ENCODE results near the gene WEE2.
"Not testable (repeated sequence)": the region's sequence is repeated elsewhere in the genome, so short reads cannot be mapped to it uniquely, and the experiment has no call there.

The WEE2 gene

DNA sequence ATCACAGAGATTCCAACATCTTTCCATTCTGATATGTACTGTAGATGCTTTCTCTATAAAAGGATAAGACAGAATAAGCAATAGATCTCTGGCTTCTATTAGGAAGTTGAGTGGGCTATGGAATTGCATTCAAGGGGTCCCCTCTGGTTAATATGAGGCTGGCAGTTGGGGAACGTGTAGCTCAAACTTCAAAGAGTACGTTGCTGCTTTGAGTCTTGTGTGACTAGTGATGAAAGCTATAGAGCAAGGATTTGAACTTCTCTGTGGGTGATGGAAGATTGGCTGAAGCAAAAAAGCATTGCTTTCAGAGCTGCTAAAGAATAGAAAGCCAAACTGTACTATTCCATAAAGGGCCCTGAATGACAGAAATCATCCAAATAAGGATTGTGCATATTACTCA lies 6.4 kb downstream of the WEE2 start:
- DNase-seq (ENCODE audit: low spot score), result no peak

DNA sequence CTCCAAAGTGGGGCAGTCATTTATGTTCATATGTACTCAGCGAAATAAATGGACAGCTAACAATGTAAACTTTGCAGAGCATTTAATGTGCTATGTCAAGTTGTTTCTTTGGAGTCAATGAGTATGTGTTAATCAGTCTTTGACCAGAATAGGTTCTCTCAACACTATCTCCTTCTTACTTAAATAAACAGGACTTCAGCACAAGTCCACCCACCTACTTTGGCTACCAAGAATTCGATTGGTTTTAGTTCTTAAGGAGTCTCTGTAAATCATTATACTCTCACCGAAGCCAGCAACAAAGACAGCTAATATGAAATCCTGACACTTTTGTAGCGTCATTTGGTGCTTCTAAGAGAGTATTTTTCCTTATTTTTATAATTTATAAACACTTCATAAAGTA lies 6.9 kb downstream of the WEE2 start:
- DNase-seq (ENCODE audit: low spot score), result no peak

DNA sequence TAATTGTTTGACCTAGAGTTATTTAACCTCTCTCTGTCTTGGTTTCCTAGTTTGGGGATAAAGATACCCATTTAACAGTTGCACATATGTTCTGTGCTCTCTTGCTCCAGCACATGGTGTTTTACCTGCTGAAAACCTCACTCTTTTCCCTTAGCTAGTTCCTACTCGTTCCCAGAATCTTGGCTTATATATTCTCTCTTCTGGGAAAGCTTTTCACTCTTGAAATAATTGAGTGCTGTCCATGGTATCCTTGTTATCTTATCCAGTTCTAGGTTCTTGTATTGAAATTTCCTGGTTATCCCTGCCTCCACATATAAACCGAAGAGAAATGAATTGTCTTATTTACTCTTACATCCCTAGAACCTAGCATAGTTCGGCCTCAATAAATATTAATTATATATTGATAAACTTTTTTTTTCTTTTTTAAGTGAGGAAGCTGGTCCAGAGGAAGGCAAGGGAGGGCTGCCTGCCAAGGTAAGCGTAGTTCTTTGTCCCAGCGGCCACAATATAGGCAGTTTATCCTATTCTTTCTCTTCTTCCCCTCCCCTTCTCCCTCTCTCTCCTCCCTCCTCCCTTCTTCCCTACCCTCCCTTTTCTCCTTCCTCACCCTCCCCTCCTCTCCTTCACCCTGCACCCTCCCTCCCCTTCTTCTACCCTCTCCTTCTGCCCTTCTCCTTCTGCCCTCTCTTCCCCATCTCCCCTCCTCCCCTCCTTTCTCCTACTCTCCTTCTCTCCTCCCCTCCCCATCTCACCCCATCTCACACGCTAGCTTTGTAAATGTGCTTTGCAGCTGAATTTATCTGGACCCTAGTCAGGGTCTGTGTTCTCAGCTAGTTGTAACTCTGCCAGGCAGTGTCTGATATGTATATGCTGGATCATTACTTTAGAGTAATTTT lies 7.9 kb downstream of the WEE2 start:
- DNase-seq (ENCODE audit: low spot score), result no peak

DNA sequence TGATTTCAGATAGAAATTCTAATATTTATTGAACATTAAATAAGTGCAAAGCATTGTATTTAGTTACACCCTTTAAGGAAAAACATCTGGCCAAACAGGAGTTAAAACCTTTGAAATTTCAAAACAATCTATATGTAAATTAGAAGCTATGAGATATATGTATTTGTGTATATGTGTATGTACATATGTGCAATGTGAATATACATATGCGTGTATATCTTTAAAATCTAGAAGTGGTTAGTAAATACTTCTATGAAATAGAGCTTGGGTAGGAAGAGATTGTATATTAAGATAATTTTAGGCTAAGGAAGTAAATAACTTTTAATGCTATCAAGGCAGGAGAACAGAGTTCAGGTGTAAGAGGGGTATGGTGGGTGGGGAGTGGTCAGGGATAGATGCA lies 9.3 kb downstream of the WEE2 start:
- DNase-seq (ENCODE audit: low spot score), result no peak

DNA sequence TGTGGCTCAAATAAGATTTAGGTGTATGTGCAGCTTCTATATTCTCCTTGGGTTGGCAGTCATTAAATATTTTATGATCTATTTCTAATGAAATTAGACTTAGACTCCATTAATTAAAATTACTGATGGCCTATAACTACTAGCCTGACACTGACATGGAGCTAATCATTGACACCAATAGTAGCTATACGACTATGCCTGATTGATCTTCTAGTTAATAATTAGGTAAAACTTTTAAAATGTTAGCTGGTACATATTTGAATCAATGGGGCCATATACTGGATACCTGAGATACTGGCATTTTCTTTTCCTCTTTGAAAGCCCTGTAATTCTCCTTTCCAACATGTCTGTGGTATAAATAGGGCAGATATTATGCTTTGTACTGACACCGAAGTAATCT lies 14.4 kb downstream of the WEE2 start:
- no peak for DNase-seq (ENCODE audit: low spot score)

DNA sequence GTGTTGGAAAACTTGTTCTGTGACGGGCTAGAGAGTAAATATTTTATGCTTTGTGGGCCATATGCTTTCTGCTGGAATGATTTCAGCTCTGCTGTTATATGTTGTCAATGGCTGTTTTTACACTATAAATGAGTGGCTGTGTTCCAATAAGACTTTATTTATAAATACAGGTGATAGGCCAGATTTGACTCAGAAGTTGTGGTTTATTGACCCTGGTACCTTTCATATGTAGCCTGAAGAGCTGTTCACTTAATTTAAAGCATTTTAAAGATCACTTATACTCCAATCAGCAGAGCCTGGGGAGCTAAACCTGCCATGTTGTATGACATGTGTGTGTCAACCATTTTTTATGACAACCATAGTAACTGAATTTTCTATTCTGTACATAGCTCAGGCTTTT lies 20.9 kb downstream of the WEE2 start:
- no peak for DNase-seq (ENCODE audit: low spot score)

DNA sequence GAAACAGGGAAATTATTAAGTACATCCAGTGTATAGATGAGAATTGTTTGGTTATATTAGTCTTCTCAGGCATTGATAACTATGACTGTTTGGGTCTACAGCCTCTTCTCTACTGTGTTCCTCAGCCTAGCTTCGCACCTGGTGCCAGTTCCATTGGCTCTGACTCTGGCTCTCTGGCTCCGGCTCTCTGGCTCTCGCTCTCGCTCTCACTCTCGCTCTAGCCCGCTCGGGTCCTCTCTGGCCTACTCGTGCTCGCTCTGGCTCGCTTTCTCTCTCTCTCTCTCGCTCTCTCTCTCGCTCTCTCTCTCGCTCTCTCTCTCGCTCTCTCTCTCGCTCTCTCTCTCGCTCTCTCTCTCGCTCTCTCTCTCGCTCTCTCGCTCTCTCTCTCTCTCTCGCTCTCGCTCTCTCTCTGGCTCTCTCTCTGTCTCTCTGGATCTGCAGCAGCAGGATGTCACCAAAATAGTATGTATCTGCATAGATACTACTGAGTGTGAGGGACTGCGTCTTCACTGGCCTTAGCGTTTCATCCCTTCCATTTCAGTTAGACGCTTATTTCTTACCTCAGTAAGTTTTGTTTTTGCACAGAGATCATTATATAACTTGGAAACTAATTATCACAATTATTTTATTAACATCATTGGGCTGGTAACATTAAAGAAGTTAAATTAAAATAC lies 23.5 kb downstream of the WEE2 start:
- no peak for DNase-seq (ENCODE audit: low spot score)

DNA sequence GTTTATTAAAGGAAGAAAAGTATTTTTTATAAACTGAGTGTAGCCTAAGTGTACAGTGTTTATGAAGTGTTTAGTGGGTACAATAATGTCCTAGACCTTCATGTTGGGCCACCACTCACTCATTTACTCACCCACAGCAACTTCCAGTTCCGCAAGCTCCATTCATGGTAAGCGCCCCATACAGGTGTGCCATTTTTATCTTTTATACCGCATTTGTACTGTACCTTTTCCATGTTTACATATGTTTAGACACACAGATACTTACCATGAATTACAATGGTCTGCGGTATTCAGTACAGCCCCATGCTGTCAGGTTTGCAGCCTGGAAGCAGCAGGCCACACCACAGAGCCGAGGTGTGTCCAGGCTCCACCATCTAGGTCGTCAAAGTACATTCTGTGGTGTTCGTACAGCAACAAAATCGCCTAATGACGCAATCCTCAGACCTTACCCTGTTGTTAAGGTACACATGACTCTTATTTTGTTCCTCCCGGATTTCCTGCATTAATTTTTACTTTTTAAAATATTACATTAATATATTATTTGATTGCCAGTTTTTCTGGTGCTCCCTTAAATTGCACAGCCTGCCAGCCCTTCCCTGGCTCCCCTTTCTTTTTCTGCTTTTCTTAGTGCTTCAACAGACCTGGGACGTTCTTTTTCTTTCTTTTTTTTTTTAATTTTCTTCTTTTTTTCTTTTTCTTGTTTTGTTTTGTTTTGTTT lies 29.1 kb downstream of the WEE2 start:
- no peak for DNase-seq (ENCODE audit: low spot score)

DNA sequence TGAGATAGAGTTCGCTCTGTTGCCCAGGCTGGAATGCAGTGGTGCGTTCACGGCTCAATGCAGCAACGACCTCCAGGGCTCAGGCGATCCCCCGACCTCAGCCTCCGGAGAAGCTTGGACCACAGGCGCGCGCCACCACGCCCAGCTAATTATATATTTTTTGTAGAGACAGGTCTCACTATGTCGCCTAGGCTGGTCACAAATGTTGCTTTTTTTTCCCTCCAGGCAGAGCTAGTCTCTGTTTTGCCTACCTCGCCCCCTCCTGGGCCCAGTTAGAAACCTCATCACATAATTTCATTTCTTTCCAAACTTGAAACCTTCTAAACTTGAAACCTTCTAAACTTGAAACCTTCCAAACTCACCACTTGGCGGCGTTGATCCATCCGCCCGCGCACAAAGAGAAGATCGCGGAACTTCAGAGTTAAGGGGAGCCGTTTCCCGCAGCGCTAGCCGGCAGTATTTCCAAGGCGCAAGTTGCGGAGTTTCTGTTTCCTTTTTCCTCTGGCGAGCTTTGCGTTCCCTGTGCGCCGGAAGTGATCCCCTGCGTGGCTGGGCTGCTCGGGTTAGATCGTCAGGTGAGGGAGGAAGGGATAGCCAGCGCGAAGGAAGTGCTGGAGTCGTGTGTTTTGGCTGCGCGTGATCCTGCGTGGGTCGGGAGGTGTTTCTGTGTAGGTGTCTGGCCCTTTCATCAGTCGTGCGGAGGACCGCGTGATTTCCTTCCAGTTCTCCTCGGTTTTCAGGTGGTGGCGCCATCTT lies 29.9 kb downstream of the WEE2 start, which contains the start of gene SSBP1:
Gene SSBP1, plus strand, starts transcription at position 523 of the 756 bp plus-strand sequence. CDS start 809 bp downstream, outside the sequence.
- DNase-seq (ENCODE audit: low spot score), result peak; percentile 94

DNA sequence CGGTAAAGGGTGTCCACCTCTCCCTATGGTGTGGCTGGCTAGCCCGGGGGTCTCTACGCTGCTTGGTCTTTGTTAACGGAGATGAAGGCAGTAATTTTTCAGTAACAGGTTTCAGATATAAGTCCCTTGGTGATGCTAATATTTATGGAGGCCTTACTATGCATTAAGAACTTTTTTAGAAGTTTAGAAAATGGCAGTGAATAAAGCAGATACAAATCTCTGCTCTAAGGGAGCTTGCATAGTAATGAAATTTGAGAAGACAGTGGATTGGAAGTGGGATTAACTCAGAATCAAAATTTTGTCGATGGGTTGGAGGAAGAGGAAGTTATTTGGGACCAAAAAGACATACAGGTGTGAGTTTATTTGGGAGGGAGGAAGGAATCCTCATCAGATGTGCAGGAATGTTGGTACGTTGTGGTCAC lies 30.4 kb downstream of the WEE2 start:
- no peak for DNase-seq (ENCODE audit: low spot score)

DNA sequence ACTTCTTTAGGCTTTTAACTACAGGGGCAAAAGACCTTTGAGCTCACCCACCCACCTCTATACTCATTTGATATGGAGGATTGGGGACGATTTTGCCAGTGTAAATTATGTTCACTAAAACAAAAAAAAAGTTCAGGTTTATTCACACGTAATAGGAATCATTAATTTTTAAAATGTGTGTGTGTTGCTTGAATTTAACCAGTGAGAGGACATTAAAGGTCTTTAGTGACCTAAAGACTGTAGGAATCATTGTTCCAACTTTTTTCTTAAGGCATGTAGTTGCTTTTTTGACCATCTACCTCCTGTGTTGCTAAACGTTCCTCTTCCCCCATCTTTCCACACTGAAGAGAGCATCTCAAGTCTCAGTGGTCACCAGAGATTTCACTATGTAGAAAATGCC lies 31.1 kb downstream of the WEE2 start:
- DNase-seq (ENCODE audit: low spot score), result no peak

DNA sequence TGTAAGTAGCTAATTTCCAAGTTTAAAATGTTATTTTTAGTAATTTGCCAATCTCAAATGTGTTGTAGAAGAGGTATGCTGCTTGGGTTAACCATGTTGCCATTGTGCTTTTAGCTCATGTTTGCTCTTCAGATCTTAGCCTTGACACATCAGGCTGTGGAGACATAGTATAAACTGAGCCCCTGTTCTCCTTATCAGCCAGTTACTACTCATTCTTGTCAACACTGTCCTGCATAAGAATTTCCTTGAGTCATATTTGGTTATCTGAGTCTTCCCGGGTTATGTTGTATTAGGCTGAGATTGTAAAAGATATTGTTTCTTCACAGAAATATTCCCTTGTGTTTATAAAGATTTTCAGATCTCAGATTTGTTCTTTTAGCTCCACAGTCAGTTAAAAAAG lies 34.1 kb downstream of the WEE2 start:
- DNase-seq (ENCODE audit: low spot score), result no peak

DNA sequence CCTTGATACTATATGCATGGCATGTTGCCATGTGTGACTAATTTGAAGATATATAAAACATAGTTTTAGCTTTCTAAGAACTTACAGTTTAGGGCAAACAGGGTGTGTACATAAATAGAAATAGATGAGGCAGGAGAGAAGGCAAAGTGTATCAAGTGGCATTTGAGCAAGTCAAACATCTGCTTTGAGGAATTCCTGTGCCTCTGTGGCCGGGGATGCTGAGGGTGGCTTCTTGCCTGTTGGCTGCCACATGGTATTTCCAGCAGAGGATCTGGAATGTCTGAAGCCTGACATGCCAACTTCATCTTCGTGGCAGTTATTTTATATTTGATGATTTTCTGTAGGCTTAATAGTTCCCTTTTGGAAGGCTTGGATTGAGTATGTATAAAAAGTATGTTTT lies 36.0 kb downstream of the WEE2 start:
- no peak for DNase-seq (ENCODE audit: low spot score)

DNA sequence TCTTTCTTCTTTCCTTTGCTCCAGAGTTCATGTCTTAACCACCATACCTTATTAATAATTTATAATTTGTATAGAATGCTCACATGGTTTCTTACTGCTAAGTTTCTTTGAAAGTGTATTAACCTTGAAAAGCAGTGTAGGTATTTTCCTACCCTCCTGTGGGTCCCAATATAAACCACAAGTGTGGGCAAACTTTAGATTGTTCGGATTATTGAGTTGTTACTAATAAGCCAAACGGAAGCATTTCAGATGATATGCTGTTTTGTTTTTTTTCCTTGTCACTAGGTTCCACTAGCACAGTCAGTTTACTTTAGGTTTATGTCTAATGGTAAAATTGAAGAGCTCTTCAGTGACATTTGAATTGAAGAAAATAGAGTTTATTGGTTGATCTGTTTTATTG lies 40.2 kb downstream of the WEE2 start:
- no peak for DNase-seq (ENCODE audit: low spot score)

DNA sequence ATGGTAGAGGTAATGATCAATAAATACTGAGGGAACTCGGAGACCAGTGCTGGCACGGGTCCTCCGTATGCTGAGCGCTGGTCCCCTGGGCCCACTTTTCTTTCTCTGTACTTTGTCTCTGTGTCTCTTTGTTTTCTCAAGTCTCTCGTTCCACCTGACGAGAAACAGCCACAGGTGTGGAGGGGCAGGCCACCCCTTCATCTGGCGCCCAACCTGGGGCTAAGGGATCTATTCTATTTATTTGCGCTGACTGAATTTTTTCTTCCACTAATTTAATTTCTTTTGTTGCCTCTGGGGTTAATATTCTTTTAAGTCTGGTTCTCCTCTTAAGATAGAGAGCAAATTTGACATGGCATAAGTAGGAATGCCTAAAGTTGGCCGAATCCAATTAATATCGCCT lies 43.8 kb downstream of the WEE2 start:
- DNase-seq (ENCODE audit: low spot score), result not testable (repeated sequence)

DNA sequence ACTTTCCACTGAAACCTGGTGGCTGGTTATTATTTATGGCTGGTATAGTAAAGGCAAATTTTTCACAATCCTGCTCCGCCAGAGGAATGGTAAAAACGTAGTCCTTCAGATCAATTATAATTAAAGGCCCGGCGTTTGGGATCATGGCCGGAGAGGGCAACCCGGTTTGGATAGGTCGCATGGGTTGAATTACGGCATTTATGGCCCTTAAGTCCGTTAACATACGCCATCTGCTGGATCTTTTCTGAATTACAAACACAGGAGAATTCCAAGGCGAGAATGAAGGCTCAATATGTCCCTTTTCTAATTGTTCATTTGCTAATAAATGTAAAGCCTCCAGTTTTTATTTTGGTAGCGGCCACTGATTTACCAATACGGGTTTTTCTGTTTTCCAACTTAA lies 44.5 kb downstream of the WEE2 start:
- DNase-seq (ENCODE audit: low spot score), result no peak

DNA sequence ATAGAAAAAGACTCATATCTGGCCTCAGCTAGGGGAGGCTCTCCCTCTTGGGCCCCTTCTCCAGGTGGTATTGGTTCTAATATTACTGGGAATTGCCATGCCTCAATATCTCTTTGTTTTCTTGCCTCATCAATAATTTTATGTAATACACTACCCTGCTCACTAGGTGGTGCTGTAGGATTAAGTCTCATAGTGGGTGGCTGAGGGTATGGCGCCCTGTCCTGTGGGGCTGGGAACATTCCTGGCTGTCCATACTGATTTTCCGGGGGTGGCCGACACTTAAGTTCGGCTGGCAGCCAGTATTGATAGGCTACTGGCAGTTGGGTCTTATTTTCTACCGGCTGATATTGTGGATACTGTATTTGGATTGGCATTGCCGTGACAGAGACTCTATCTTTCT lies 46.8 kb downstream of the WEE2 start:
- DNase-seq (ENCODE audit: low spot score), result no peak

DNA sequence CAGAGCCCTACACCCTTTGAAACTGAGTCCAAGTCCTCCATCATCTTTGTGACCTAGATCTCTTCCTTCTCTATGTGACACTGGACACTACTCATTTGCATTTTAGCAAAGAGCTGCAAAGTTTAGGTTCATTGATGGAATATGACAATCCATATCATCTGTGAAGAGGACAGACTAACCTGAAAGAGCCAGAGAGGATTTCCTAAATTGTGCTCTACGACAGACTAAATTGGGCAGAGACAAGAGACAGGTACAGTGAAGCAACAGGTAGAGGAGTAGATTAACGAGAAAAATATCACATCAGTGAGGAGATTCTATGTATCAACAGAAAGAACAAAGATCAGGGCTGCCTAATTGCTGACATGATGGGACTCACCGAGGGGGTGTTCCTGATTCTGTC lies 55.6 kb downstream of the WEE2 start, which contains the start of gene TAS2R3:
Gene TAS2R3, plus strand, starts transcription at position 301 of the 400 bp plus-strand sequence. Its CDS starts 62 bp downstream, at position 363.
- DNase-seq (ENCODE audit: low spot score), result no peak

DNA sequence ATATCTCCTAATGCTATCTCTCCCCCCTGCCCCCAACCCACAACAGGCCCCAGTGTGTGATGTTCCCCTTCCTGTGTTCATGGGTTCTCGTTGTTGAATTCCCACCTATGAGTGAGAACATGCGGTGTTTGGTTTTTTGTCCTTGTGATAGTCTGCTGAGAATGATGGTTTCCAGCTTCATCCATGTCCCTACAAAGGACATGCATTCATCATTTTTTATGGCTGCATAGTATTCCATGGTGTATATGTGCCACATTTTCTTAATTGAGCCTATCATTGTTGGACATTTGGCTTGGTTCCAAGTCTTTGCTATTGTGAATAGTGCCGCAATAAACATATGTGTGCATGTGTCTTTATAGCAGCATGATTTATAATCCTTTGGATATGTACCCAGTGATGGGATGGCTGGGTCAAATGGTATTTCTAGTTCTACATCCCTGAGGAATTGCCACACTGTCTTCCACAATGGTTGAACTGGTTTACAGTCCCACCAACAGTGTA lies 62.0 kb downstream of the WEE2 start:
- DNase-seq (ENCODE audit: low spot score), result not testable (repeated sequence)

DNA sequence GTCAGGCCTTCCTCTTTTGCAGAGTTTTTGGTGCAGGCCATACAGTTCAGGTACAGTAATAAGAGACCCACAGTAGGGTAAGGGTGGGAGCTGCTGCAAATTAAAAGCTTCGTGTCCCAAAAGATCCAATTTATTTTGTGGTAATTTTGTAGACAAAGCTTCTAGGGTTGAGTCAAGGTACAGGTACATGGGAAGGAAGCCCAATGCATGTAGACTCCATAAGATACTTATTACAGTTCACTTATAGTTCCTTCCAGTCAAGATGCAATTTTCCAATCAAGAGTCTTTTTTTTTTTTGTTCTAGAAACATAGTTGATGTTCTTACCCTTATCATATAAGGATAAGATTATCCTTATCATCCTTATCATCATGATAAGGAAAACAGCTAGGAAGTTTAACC lies 68.2 kb downstream of the WEE2 start, which contains the start of gene TAS2R4:
Gene TAS2R4, plus strand, starts transcription at position 301 of the 400 bp plus-strand sequence. CDS start 1,815 bp downstream, outside the sequence.
- no peak for DNase-seq (ENCODE audit: low spot score)
